ENCODE data around the gene TMEM165.

TMEM165 gene

GRCh38 chr4:55369968-55370367 is 25.8 kb upstream of the TMEM165 start:
- no peak for TF ChIP-seq CTCF (conservative IDR thresholded peaks at IDR 0.05; ENCODE audit: low read depth, low read length)
- no peak overlapping the region for H3K4me3 ChIP-seq (ENCODE audit: low read length)
- DNase-seq (ENCODE audit: low read depth), result no peak

- no peak overlapping the region for H3K4me3 ChIP-seq (ENCODE audit: low read length)
- no peak for DNase-seq (ENCODE audit: low read depth)
- TF ChIP-seq CTCF (conservative IDR thresholded peaks at IDR 0.05; ENCODE audit: low read depth, low read length), result no peak
Observed at GRCh38 chr4:55372259-55372658, 23.5 kb upstream of the TMEM165 start.

GRCh38 chr4:55373461-55373860 is 22.3 kb upstream of the TMEM165 start:
- no peak for TF ChIP-seq CTCF (conservative IDR thresholded peaks at IDR 0.05; ENCODE audit: low read depth, low read length)
- no peak overlapping the region for H3K4me3 ChIP-seq (ENCODE audit: low read length)
- no peak for DNase-seq (ENCODE audit: low read depth)

GRCh38 chr4:55376698-55377097 is 19.1 kb upstream of the TMEM165 start:
- DNase-seq (ENCODE audit: low read depth), result no peak
- no peak for TF ChIP-seq CTCF (conservative IDR thresholded peaks at IDR 0.05; ENCODE audit: low read depth, low read length)
- H3K4me3 ChIP-seq (ENCODE audit: low read length), result no peak overlapping the region

- no peak for DNase-seq (ENCODE audit: low read depth)
- no peak for TF ChIP-seq CTCF (conservative IDR thresholded peaks at IDR 0.05; ENCODE audit: low read depth, low read length)
- H3K4me3 ChIP-seq (ENCODE audit: low read length), result no peak overlapping the region
Observed at GRCh38 chr4:55378617-55379467, 16.9 kb upstream of the TMEM165 start.

GRCh38 chr4:55380576-55380975 is 15.2 kb upstream of the TMEM165 start:
- no peak for TF ChIP-seq CTCF (conservative IDR thresholded peaks at IDR 0.05; ENCODE audit: low read depth, low read length)
- DNase-seq (ENCODE audit: low read depth), result no peak

GRCh38 chr4:55381502-55381901 is 14.3 kb upstream of the TMEM165 start:
- no peak for TF ChIP-seq CTCF (conservative IDR thresholded peaks at IDR 0.05; ENCODE audit: low read depth, low read length)
- no peak for DNase-seq (ENCODE audit: low read depth)
- no peak overlapping the region for H3K4me3 ChIP-seq (ENCODE audit: low read length)

More at GRCh38 chr4:55380576-55380975, 15.2 kb upstream of the TMEM165 start:
- no peak overlapping the region for H3K4me3 ChIP-seq (ENCODE audit: low read length)
